Astrocyte of the spinal cord (primary cell): ENCODE data around the gene NDUFS5.
"Not testable (repeated sequence)": the region's sequence is repeated elsewhere in the genome, so short reads cannot be mapped to it uniquely, and the experiment has no call there.

Source experiments
- DNase-seq: peaks from one replicate; pipeline ENCODE4 v3.0.0; 2011; ENCODE audit warnings: low read depth, low spot score
- H3K4me3 ChIP-seq: 2 replicates; pipeline ENCODE4 v1.5.1; 2011; ENCODE audit warnings: low read depth, mild to moderate bottlenecking, low read length, moderate library complexity
- CTCF ChIP-seq: IDR thresholded peaks from 2 replicates; pipeline ENCODE4 v1.5.1; 2012; ENCODE audit warnings: low read depth, mild to moderate bottlenecking, low read length, inconsistent platforms
- in situ Hi-C: cut with HindIII; loops from 2 replicates; pipeline ENCODE4 v1.10.0; 2017; ENCODE audit warnings: low sequenced_read_pairs

Gene NDUFS5

DNA sequence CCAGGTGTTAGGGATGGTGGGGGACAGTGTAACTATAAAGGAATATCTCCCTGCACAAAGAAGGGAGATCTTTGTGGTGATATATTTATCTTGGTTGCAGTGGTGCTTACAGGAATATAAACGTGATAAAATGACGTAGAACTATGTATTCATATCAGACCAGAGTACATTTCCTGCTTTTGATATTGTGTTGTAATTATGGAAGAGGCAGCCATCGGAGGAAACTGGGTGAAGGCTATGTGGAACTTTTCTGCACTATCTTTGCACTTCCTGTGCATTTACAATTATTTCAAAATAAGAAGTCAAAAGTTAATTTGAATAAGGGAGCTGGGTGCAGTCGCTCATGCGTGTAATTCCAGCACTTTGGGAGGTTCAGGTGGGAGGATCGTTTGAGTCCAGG is 37.6 kb downstream of the NDUFS5 start:
- no peak for DNase-seq
- no peak for TF ChIP-seq CTCF
- in situ Hi-C loops, result no loop called here
- H3K4me3 ChIP-seq, result no peak overlapping the region

DNA sequence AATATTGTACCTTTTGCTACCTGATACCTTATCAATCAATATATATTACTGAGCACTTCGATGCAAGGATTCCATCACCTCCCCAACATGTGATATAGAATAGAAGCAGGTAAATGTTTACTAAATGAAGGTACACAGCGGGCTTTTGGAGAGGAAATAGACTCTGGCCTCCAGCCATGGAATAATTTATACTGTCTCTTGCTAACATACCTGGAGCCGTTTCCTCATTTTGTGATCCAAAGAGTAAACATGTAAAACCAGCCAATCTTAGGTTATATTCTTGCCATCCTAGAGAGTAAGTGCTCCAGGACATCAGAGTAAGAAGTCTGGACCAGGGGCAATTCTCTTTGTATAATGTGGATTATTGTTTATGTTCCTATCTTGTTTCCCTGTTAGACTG is 39.4 kb downstream of the NDUFS5 start:
- no peak for TF ChIP-seq CTCF
- no peak overlapping the region for H3K4me3 ChIP-seq
- DNase-seq, result no peak
- in situ Hi-C loops, result no loop called here

- in situ Hi-C loops, H3K4me3 ChIP-seq, DNase-seq: not testable (repeated sequence)
Observed at GRCh38 chr1:39068227-39068626, 42.1 kb downstream of the NDUFS5 start.

- DNase-seq, H3K4me3 ChIP-seq, in situ Hi-C loops: not testable (repeated sequence)
Observed at GRCh38 chr1:39071557-39071956, 45.4 kb downstream of the NDUFS5 start.

DNA sequence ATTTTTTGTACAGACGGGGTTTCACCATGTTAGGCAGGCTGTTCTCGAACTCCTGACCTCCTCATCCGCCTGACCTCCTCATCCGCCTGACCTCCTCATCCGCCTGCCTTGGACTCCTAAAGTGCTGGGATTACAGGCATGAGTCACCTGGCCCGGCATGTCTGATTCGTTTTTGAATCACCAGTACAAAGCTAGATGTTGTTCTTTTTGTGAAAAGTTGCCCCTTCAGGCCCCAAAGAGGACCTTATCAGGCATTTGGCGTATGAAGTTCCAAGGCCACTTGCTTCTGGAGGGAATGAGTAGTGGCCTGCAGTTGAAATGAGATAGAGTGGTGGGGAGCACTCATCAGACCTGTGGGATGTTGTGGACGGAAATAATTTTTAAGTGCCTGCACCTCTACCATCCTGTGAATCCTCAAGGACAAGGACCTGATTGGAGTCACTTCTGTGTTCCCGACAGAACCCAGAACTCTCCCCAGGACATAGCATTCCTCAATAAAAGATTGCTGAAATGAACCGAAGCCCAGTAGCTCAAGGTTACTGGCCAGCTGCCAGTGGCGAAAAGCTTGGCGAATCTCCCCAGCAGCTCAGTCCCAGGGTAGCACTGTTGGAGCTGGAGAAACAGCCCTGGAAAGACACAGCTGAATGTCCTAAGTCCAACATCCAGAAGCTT is 50.1 kb downstream of the NDUFS5 start:
- no peak overlapping the region for H3K4me3 ChIP-seq
- no peak for TF ChIP-seq CTCF
- peak; percentile 51 for DNase-seq
- in situ Hi-C loops, result no loop called here

GRCh38 chr1:39076799-39077148 is 50.6 kb downstream of the NDUFS5 start:
- H3K4me3 ChIP-seq, result no peak overlapping the region
- no peak for DNase-seq
- in situ Hi-C loops, result no loop called here
- TF ChIP-seq CTCF, result no peak

DNA sequence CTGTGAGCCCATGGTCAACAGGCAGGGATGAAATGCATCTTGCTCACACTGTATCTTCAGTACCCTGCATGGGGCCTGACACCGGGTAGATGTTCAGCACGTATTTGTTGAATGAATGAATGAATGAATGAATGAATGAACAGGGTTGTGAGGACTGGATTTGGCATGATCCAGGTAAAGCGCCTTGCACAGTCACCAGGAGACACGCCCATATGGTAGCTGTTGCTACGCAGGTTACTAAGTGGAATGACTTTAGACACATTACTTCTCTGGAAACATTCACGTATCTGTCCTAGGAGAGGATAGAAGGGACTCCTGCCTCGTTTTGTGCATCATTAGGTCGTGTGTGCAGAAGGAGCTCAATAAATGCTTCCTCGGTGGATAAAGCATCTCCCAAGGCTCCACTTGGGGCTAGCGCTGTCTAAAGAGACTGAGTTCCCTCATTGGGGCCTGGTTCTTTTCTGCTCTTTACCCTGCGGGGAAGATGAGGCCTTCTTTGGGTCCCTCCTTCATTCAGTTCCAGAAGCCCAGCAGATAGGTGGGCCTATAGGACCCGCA is 54.2 kb downstream of the NDUFS5 start:
- no peak overlapping the region for H3K4me3 ChIP-seq
- DNase-seq, result no peak
- in situ Hi-C loops, result no loop called here
- TF ChIP-seq CTCF, result no peak
